GM18505 (cell line): ENCODE data around the gene STEEP1.

Experiments
- ATAC-seq: cut with Tn5 transposase; IDR thresholded peaks from one replicate; pipeline ENCODE4 v1.9.1; 2021; ENCODE audit not compliant: unreplicated experiment
- POLR2A ChIP-seq: IDR thresholded peaks from 4 replicates; pipeline ENCODE4 v1.6.1; 2011; ENCODE audit warnings: borderline replicate concordance; ENCODE audit not compliant: insufficient read depth, insufficient read length; ENCODE audit errors: extremely low read depth

The STEEP1 gene

GRCh38 chrX:119488749-119489148, 76.5 kb downstream of the STEEP1 start:
- TF ChIP-seq POLR2A, result no peak
- ATAC-seq, result no peak
